Breast epithelium (tissue), 4 donors: Measurements from ENCODE around the gene EEF1G. TPM values are rescaled to one million over a fixed set of nuclear protein-coding genes. Genes with fewer than 3 reads are reported as not detected.
"Not testable (repeated sequence)": the region's sequence is repeated elsewhere in the genome, so short reads cannot be mapped to it uniquely, and the experiment has no call there.

Experiments
- DNase-seq, 2 donors: peaks; one replicate each; pipeline ENCODE4 v3.0.0-alpha.2; 2019; ENCODE audit warnings: low spot score in 2 of 2
- H3K27ac ChIP-seq, 2 donors: fragments of 200-600 bp; sonication (generic) in 1 of 2; one replicate each; pipeline ENCODE4 v1.5.1; 2016 to 2019; ENCODE audit warnings: mild to moderate bottlenecking in 1 of 2
- H3K27me3 ChIP-seq, 2 donors: fragments of 200-600 bp; sonication (generic) in 1 of 2; one replicate each; pipeline versions ENCODE4 v1.5.1 to v1.6.0; 2017 to 2019; ENCODE audit warnings: control low read depth in 1 of 2, mild to moderate bottlenecking in 1 of 2
- H3K36me3 ChIP-seq: fragments of 200-600 bp; one replicate; pipeline ENCODE4 v1.5.1; 2019
- H3K4me1 ChIP-seq, 2 donors: fragments of 200-600 bp; sonication (generic); one replicate each; pipeline ENCODE4 v1.5.1; 2016 to 2019; ENCODE audit warnings: control low read depth in 1 of 2
- H3K4me3 ChIP-seq, 3 donors: fragments of 200-600 bp; sonication (generic); 1 replicate in 2 of 3; 2 replicates in 1 of 3; pipeline ENCODE4 v1.5.1; 2016 to 2019; ENCODE audit warnings: mild to moderate bottlenecking in 3 of 3, moderate library complexity in 2 of 3
- H3K9me3 ChIP-seq, 2 donors: fragments of 200-600 bp; sonication (generic) in 1 of 2; one replicate each; pipeline ENCODE4 v1.5.1; 2016 to 2019; ENCODE audit warnings: control low read depth in 1 of 2
- CTCF ChIP-seq, 3 donors: fragments of 450-650 bp; IDR thresholded peaks; one replicate each; pipeline ENCODE4 v1.5.1; 2016 to 2017; ENCODE audit warnings: antibody characterized with exemption in 3 of 3, mild to moderate bottlenecking in 3 of 3, moderate library complexity in 3 of 3
- POLR2A ChIP-seq: fragments of 450-650 bp; IDR thresholded peaks from one replicate; pipeline ENCODE4 v1.6.1; 2016; ENCODE audit warnings: antibody characterized with exemption, mild to moderate bottlenecking, moderate library complexity
- POLR2AphosphoS5 ChIP-seq, 3 donors: sonication (generic); formaldehyde crosslinking; IDR thresholded peaks; one replicate each; pipeline ENCODE4 v1.6.1; 2017; ENCODE audit warnings: antibody characterized with exemption in 3 of 3
- intact Hi-C: fragments of 100-400 bp; cut with DNase I; formaldehyde crosslinking; loops from one replicate; pipeline ENCODE4 v1.15.1; 2023; ENCODE audit warnings: low total_unique reads
- total RNA-seq, 3 donors: library from RNA; depleted of rRNA; stranded (reverse); fragments of >200 nt; gene quantifications; one replicate each; pipeline ENCODE4 v1.1.0, GENCODE V29; 2016

Gene EEF1G
- total RNA-seq, 3 donors from 2014 or later: 1,312 to 1,961 (median 1,794) TPM

GRCh38 chr11:62554387-62555167, 19.1 kb downstream of the EEF1G start:
- Histone ChIP-seq H3K27ac (peak overlapping the region; percentile 96 to 98), H3K27me3 (no peaks in the 10 kb centered on the region), H3K36me3 (no peaks in the 10 kb centered on the region), H3K9me3 (no peaks in the 10 kb centered on the region), H3K4me1 (peaks cover 39 to 56% of the 10 kb centered on the region in 2 donors), H3K4me3 (peak overlapping the region in 1 of 3 donors; percentile 56)
- DNase-seq: peak; percentile 74 to 91
- TF ChIP-seq POLR2AphosphoS5 (IDR thresholded peaks at IDR 0.05) (no peak), POLR2A (no peak), CTCF (IDR thresholded peaks at IDR 0.05) (no peak)
- intact Hi-C loops: loop anchor here (5.0 kb wide), 1 partner anchor 1643 kb away; no protein-coding TSS in a partner anchor

- no peak for DNase-seq
- no peaks in the 10 kb centered on the region for H3K36me3 ChIP-seq
- H3K27me3 ChIP-seq: no peaks in the 10 kb centered on the region
- peaks cover 39 to 61% of the 10 kb centered on the region in 2 donors for H3K4me1 ChIP-seq
- peak overlapping the region; percentile 96 to 98 for H3K27ac ChIP-seq
- no peak for TF ChIP-seq POLR2A
- intact Hi-C loops: loop anchor here (5.0 kb wide), 1 partner anchor 1643 kb away; no protein-coding TSS in a partner anchor
- H3K9me3 ChIP-seq: no peaks in the 10 kb centered on the region
- peak overlapping the region; percentile 17 to 56 (median 31) for H3K4me3 ChIP-seq
Measured at GRCh38 chr11:62553839-62554361, 19.8 kb downstream of the EEF1G start.

GRCh38 chr11:62553080-62553838, 20.4 kb downstream of the EEF1G start:
- DNase-seq: peak; percentile 87 to 92
- Histone ChIP-seq H3K9me3 (no peaks in the 10 kb centered on the region), H3K4me1 (peaks cover 45 to 67% of the 10 kb centered on the region in 2 donors), H3K27me3 (no peaks in the 10 kb centered on the region), H3K27ac (peak overlapping the region; percentile 96 to 98), H3K4me3 (peak overlapping the region; percentile 17 to 56 (median 31)), H3K36me3 (no peaks in the 10 kb centered on the region)
- TF ChIP-seq CTCF (IDR thresholded peaks at IDR 0.05) (no peak), POLR2AphosphoS5 (IDR thresholded peaks at IDR 0.05) (peak; percentile 50 to 88 (median 81)), POLR2A (peak; percentile 23)
- intact Hi-C loops: loop anchor here (5.0 kb wide), 1 partner anchor 1644 kb away; no protein-coding TSS in a partner anchor

GRCh38 chr11:62552485-62553079, 21.1 kb downstream of the EEF1G start:
- peak overlapping the region; percentile 17 to 56 (median 31) for H3K4me3 ChIP-seq
- no peaks in the 10 kb centered on the region for H3K9me3 ChIP-seq
- intact Hi-C loops: loop anchor here (5.0 kb wide), 1 partner anchor 1645 kb away; no protein-coding TSS in a partner anchor
- H3K4me1 ChIP-seq: peaks cover 45 to 67% of the 10 kb centered on the region in 2 donors
- DNase-seq: no peak
- H3K27ac ChIP-seq: peak overlapping the region; percentile 96 to 98
- no peaks in the 10 kb centered on the region for H3K36me3 ChIP-seq
- H3K27me3 ChIP-seq: no peaks in the 10 kb centered on the region
- TF ChIP-seq CTCF (IDR thresholded peaks at IDR 0.05) (no peak), POLR2AphosphoS5 (IDR thresholded peaks at IDR 0.05) (no peak), POLR2A (no peak)

- peaks cover 31 to 51% of the 10 kb centered on the region in 2 donors for H3K4me1 ChIP-seq
- not testable (repeated sequence) for H3K4me3 ChIP-seq, H3K36me3 ChIP-seq, H3K27me3 ChIP-seq, H3K9me3 ChIP-seq, DNase-seq
- intact Hi-C loops: loop anchor here (5.0 kb wide), 1 partner anchor 1647 kb away; no protein-coding TSS in a partner anchor
- H3K27ac ChIP-seq: peak overlapping the region; percentile 96 to 98
Measured at GRCh38 chr11:62550478-62550877, 23.2 kb downstream of the EEF1G start.
